ENCODE results near the gene DTHD1.

DNA sequence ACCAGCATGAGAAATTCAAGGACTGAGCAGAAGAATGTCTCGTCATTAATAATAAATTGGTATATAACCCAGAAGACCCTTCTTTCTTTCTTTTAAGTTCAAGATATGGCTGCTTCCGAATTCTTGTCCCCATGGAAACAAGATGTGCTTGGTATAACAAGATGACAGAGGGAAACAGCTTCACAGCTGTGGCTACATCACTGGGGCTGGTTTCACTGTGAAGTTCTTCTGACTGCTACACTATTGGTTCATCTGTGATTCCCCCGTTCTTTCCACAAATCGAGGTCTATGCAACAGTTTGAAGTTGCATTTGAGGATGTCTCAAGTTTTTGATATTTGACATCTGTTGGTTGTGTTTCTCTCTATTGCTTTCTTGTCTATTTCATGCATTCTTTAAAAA lies 12.3 kb upstream of the DTHD1 start:
- TF ChIP-seq POLR2A (IDR thresholded peaks at IDR 0.05): no peak
- TF ChIP-seq, protein P1, sequence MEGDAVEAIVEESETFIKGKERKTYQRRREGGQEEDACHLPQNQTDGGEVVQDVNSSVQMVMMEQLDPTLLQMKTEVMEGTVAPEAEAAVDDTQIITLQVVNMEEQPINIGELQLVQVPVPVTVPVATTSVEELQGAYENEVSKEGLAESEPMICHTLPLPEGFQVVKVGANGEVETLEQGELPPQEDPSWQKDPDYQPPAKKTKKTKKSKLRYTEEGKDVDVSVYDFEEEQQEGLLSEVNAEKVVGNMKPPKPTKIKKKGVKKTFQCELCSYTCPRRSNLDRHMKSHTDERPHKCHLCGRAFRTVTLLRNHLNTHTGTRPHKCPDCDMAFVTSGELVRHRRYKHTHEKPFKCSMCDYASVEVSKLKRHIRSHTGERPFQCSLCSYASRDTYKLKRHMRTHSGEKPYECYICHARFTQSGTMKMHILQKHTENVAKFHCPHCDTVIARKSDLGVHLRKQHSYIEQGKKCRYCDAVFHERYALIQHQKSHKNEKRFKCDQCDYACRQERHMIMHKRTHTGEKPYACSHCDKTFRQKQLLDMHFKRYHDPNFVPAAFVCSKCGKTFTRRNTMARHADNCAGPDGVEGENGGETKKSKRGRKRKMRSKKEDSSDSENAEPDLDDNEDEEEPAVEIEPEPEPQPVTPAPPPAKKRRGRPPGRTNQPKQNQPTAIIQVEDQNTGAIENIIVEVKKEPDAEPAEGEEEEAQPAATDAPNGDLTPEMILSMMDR (IDR thresholded peaks at IDR 0.05): no peak
